Pulmonary artery endothelial cell (primary cell): Measurements from ENCODE around the gene STX7. TPM values are rescaled to one million over a fixed set of nuclear protein-coding genes. Genes with fewer than 3 reads are reported as not detected.

Source experiments
- DNase-seq: peaks from one replicate; pipeline ENCODE4 v3.0.0-alpha.2; 2011; ENCODE audit warnings: low read depth, low spot score
- total RNA-seq: library from RNA; depleted of rRNA; stranded (reverse); fragments of >200 nt; gene quantifications from 2 replicates; pipeline ENCODE4 v1.2.3, GENCODE V29; 2014

The STX7 gene
- total RNA-seq, 1 donor from 2014 or later, result 54.1 TPM

- no peak for DNase-seq
These were observed 98.6 kb downstream of the STX7 start for GRCh38 chr6:132414322-132414721.

GRCh38 chr6:132413499-132413802 is 99.5 kb downstream of the STX7 start:
- DNase-seq, result no peak

- no peak for DNase-seq
These were observed 100.0 kb downstream of the STX7 start for GRCh38 chr6:132412656-132413498.

GRCh38 chr6:132411296-132411695 is 101.6 kb downstream of the STX7 start:
- no peak for DNase-seq

GRCh38 chr6:132410830-132411229 is 102.1 kb downstream of the STX7 start:
- no peak for DNase-seq

- DNase-seq, result no peak
These were observed 107.6 kb downstream of the STX7 start for GRCh38 chr6:132405143-132405915.

GRCh38 chr6:132404736-132405135 is 108.2 kb downstream of the STX7 start:
- DNase-seq, result no peak

- DNase-seq, result no peak
These were observed 108.6 kb downstream of the STX7 start for GRCh38 chr6:132404330-132404729.

- no peak for DNase-seq
These were observed 111.2 kb downstream of the STX7 start for GRCh38 chr6:132401618-132402285.

GRCh38 chr6:132400883-132401617 is 111.9 kb downstream of the STX7 start, which contains the start of gene MOXD1:
MOXD1 (minus strand) TSS chr6:132401475; CDS start chr6:132401426, 49 bp downstream.
- no peak for DNase-seq

GRCh38 chr6:132400555-132400882 is 112.4 kb downstream of the STX7 start:
- no peak for DNase-seq

GRCh38 chr6:132399376-132400074 is 113.4 kb downstream of the STX7 start:
- DNase-seq, result no peak

Other genes with a start within 250 kb of the STX7 start
- 0.07 and 0.18 TPM in 2 replicates for gene MOXD1, start 111.6 kb downstream of the STX7 start, total RNA-seq
- not detected in 2 replicates for gene TAAR9, start 25.2 kb upstream of the STX7 start, total RNA-seq
- not detected in 2 replicates for gene TAAR8, start 39.6 kb upstream of the STX7 start, total RNA-seq
- gene TAAR6, start 57.2 kb upstream of the STX7 start, total RNA-seq, result not detected in 2 replicates
- gene TAAR5, start 76.6 kb upstream of the STX7 start, total RNA-seq, result not detected in 2 replicates
- gene TAAR2, start 111.2 kb upstream of the STX7 start, total RNA-seq, result not detected in 2 replicates
- not detected in 2 replicates for gene TAAR1, start 146.1 kb upstream of the STX7 start, total RNA-seq
- not detected in 2 replicates for gene VNN1, start 200.9 kb upstream of the STX7 start, total RNA-seq
- gene VNN2, start 244.8 kb upstream of the STX7 start, total RNA-seq, result not detected in 2 replicates